ENCODE measurements around the gene FILIP1.

- TF ChIP-seq, protein P1, sequence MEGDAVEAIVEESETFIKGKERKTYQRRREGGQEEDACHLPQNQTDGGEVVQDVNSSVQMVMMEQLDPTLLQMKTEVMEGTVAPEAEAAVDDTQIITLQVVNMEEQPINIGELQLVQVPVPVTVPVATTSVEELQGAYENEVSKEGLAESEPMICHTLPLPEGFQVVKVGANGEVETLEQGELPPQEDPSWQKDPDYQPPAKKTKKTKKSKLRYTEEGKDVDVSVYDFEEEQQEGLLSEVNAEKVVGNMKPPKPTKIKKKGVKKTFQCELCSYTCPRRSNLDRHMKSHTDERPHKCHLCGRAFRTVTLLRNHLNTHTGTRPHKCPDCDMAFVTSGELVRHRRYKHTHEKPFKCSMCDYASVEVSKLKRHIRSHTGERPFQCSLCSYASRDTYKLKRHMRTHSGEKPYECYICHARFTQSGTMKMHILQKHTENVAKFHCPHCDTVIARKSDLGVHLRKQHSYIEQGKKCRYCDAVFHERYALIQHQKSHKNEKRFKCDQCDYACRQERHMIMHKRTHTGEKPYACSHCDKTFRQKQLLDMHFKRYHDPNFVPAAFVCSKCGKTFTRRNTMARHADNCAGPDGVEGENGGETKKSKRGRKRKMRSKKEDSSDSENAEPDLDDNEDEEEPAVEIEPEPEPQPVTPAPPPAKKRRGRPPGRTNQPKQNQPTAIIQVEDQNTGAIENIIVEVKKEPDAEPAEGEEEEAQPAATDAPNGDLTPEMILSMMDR (IDR thresholded peaks at IDR 0.05), result no peak
- no peak for TF ChIP-seq POLR2A (IDR thresholded peaks at IDR 0.05)
- no peak for TF ChIP-seq EP300 (IDR thresholded peaks at IDR 0.05)
- TF ChIP-seq POLR2AphosphoS5 (IDR thresholded peaks at IDR 0.05), result no peak
Measured at GRCh38 chr6:75449630-75450206, 43.9 kb downstream of the FILIP1 start.

Measured in suprapubic skin (tissue), 4 donors.